HepG2 (cell line): ENCODE results near the gene PRKG1. TPM values are rescaled to one million over a fixed set of nuclear protein-coding genes. Genes with fewer than 3 reads are reported as not detected.

Experiments
- ATAC-seq: fragments of 200-7000 bp; cut with Tn5 transposase; 3 replicates; pipeline ENCODE4 v1.9.1; 2020; ENCODE audit warnings: mild to moderate bottlenecking, moderate library complexity
- BruUV-seq: library from RNA; stranded (reverse); fragments of 400-500 nt; replicated peaks from 2 replicates; lab custom pipeline; 2021; lab: Mats Ljungman, UMichigan
- CTCF ChIA-PET: fragments of 300-600 bp; formaldehyde crosslinking; extraction: SDS; loops from one replicate; lab custom pipeline; 2021; ENCODE audit warnings: low total read pairs, inconsistent platforms, low intra/inter-chr PET ratio; lab: Yijun Ruan, JAX
- POLR2A ChIA-PET: fragments of 350-600 bp; sonication (Branson Sonifier 250); formaldehyde crosslinking; loops from one replicate; lab custom pipeline; 2020; ENCODE audit warnings: antibody characterized with exemption, inconsistent platforms; lab: Yijun Ruan, JAX
- DNase-seq: peaks from one replicate; pipeline ENCODE4 v3.0.0-alpha.2; 2015; ENCODE audit warnings: low spot score
- FAIRE-seq: peaks from 3 replicates; lab custom pipeline; 2011; peaks lifted over from hg19 to GRCh38; lab: Jason Lieb, UNC
- H2AFZ ChIP-seq: one replicate; pipeline ENCODE4 v1.6.1; 2011; ENCODE audit warnings: low read length, inconsistent platforms
- H3K27ac ChIP-seq: fragments of 300-600 bp; 3 replicates; pipeline ENCODE4 v1.8.0; 2011; ENCODE audit warnings: mixed run types, mild to moderate bottlenecking, mixed read lengths, low read length, inconsistent platforms; ENCODE audit not compliant: insufficient read depth; ENCODE audit errors: extremely low read length
- H3K27me3 ChIP-seq, 2 experiments: fragments of 200-600 bp in 1 of 2; 2 replicates in 1 of 2; 3 replicates in 1 of 2; pipeline versions ENCODE4 v1.6.0 to v1.8.0; 2011; ENCODE audit warnings: low read length in 2 of 2, mild to moderate bottlenecking in 2 of 2, moderate library complexity in 2 of 2, inconsistent platforms in 1 of 2; ENCODE audit not compliant: insufficient read depth in 2 of 2, control insufficient read depth in 1 of 2
- H3K36me3 ChIP-seq, 2 experiments: fragments of 200-600 bp in 1 of 2; replicated peaks in 1 of 2; 2 replicates in 1 of 2; 3 replicates in 1 of 2; pipeline versions ENCODE4 v1.5.1 to v1.8.0; 2011; ENCODE audit warnings: low read length in 2 of 2, inconsistent platforms in 1 of 2; ENCODE audit not compliant: insufficient read depth in 2 of 2, control insufficient read depth in 1 of 2
- H3K4me1 ChIP-seq: 2 replicates; pipeline ENCODE4 v1.5.1; 2012; ENCODE audit warnings: low read length, inconsistent platforms; ENCODE audit not compliant: insufficient read depth
- H3K4me2 ChIP-seq: 2 replicates; pipeline ENCODE4 v1.6.0; 2011; ENCODE audit warnings: low read depth, low read length, inconsistent platforms
- H3K4me3 ChIP-seq, 3 experiments: fragments of 200-600 bp in 1 of 3; sonication (generic), shearing (Covaris generic) in 1 of 3; replicated peaks in 1 of 3; 2 replicates each; pipeline ENCODE4 v1.5.1; 2011 to 2016; ENCODE audit warnings: low read length in 3 of 3, inconsistent platforms in 2 of 3, low read depth in 2 of 3, mild to moderate bottlenecking in 2 of 3, control low read depth in 1 of 3, mixed read lengths in 1 of 3; ENCODE audit not compliant: insufficient read depth in 1 of 3
- H3K79me2 ChIP-seq: one replicate; pipeline ENCODE4 v1.6.1; 2011; ENCODE audit warnings: low read length, inconsistent platforms; ENCODE audit not compliant: insufficient read depth
- H3K9ac ChIP-seq: 2 replicates; pipeline ENCODE4 v1.6.0; 2011; ENCODE audit warnings: mild to moderate bottlenecking, low read depth, low read length, inconsistent platforms; ENCODE audit not compliant: insufficient read depth
- H3K9me3 ChIP-seq: 2 replicates; pipeline ENCODE4 v1.5.1; 2012; ENCODE audit warnings: mild to moderate bottlenecking, low read length
- H4K20me1 ChIP-seq: 2 replicates; pipeline ENCODE4 v1.6.0; 2011; ENCODE audit warnings: inconsistent platforms, mild to moderate bottlenecking, low read length, moderate library complexity; ENCODE audit not compliant: insufficient read depth
- ESRRA ChIP-seq: sonication (generic); formaldehyde crosslinking; IDR thresholded peaks from 2 replicates; pipeline ENCODE4 v1.5.1; 2020; ENCODE audit warnings: mild to moderate bottlenecking, low read depth, missing genetic modification reagents
- JDP2 ChIP-seq: sonication (generic); formaldehyde crosslinking; IDR thresholded peaks from 2 replicates; pipeline ENCODE4 v1.8.1; 2022; ENCODE audit warnings: missing genetic modification reagents, borderline replicate concordance
- KLF9 ChIP-seq: IDR thresholded peaks from 2 replicates; pipeline ENCODE4 v1.6.1; 2016; ENCODE audit warnings: low read depth
- MED1 ChIP-seq: sonication (generic); formaldehyde crosslinking; IDR thresholded peaks from 2 replicates; pipeline ENCODE4 v1.4.0; 2020; ENCODE audit warnings: missing genetic modification reagents
- NONO ChIP-seq, 2 experiments: fragments of 450-650 bp in 1 of 2; sonication (generic) in 1 of 2; formaldehyde crosslinking in 1 of 2; IDR thresholded peaks in 1 of 2; conservative IDR thresholded peaks in 1 of 2; 2 replicates each; pipeline versions ENCODE4 v1.6.1 to v1.8.0; 2017 to 2022; ENCODE audit warnings: mild to moderate bottlenecking in 1 of 2, missing genetic modification reagents in 1 of 2, moderate library complexity in 1 of 2
- PAX8 ChIP-seq: sonication (generic); formaldehyde crosslinking; IDR thresholded peaks from 2 replicates; pipeline ENCODE4 v1.8.0; 2022; ENCODE audit warnings: mild to moderate bottlenecking, missing genetic modification reagents, borderline replicate concordance
- SMAD9 ChIP-seq: sonication (generic); formaldehyde crosslinking; IDR thresholded peaks from 2 replicates; pipeline ENCODE4 v1.5.1; 2020; ENCODE audit warnings: mild to moderate bottlenecking, missing genetic modification reagents
- TOPORS ChIP-seq: sonication (generic); formaldehyde crosslinking; IDR thresholded peaks from 2 replicates; pipeline ENCODE4 v1.8.0; 2023; ENCODE audit warnings: mild to moderate bottlenecking, missing genetic modification reagents
- XBP1 ChIP-seq: sonication (generic); formaldehyde crosslinking; IDR thresholded peaks from 2 replicates; pipeline ENCODE4 v1.5.0; 2020; ENCODE audit warnings: missing genetic modification reagents
- ZBTB1 ChIP-seq: sonication (generic); formaldehyde crosslinking; IDR thresholded peaks from 2 replicates; pipeline ENCODE4 v1.4.0; 2020; ENCODE audit warnings: missing genetic modification reagents, borderline replicate concordance
- ZNF136 ChIP-seq: sonication (generic); formaldehyde crosslinking; IDR thresholded peaks from 2 replicates; pipeline ENCODE4 v1.8.1; 2022; ENCODE audit warnings: low read depth, mild to moderate bottlenecking, moderate library complexity, missing genetic modification reagents
- WGBS: methylation state at CpG from one replicate; pipeline ENCODE4 v1.1.6; 2017; ENCODE audit warnings: low lambda C conversion rate; 5-methylcytosine and 5-hydroxymethylcytosine counted together
- in situ Hi-C: cut with HindIII; loops from 2 replicates; pipeline ENCODE4 v1.10.0; 2017; ENCODE audit warnings: low pct_unique_long_range_greater_than_20kb; ENCODE audit not compliant: extremely low pct_ligation_motif_present
- intact Hi-C: fragments of 100-400 bp; cut with micrococcal nuclease; formaldehyde crosslinking; loops from one replicate; pipeline ENCODE4 v1.10.0; 2022; ENCODE audit not compliant: unreplicated experiment
- polyA plus RNA-seq, 8 experiments: library from polyadenylated mRNA; depleted of rRNA in 3 of 8; stranded (reverse) in 7 of 8; unstranded in 1 of 8; fragments of >200 nt; fragmentation: Illumina TruSeq in 4 of 8; extraction: Trizol in 4 of 8; gene quantifications; 2 replicates each; pipeline versions ENCODE4 v1.2.1 to v1.2.3, GENCODE V29; 2011 to 2016; ENCODE audit warnings: low read depth in 4 of 8, missing spikeins in 1 of 8, mixed read lengths in 1 of 8; ENCODE audit not compliant: insufficient read depth in 1 of 8
- total RNA-seq, 5 experiments: library from RNA; depleted of rRNA; stranded (reverse); fragments of >200 nt; fragmentation: Illumina TruSeq; extraction: Trizol; gene quantifications; 2 replicates each; pipeline ENCODE4 v1.2.3, GENCODE V29; 2016; ENCODE audit warnings: low read depth in 1 of 5
- TF ChIP-seq, protein P1 (sequence below): sonication (generic); formaldehyde crosslinking; IDR thresholded peaks from 2 replicates; pipeline ENCODE4 v1.9.0; 2021; ENCODE audit warnings: missing genetic modification reagents, borderline replicate concordance
- TF ChIP-seq, protein P2 (sequence below): sonication (generic); formaldehyde crosslinking; IDR thresholded peaks from 2 replicates; pipeline ENCODE4 v1.8.0; 2022; ENCODE audit warnings: mild to moderate bottlenecking, missing genetic modification reagents, moderate library complexity

Gene PRKG1
- total and polyA plus RNA-seq, 2 of the 13 experiments (the other 11 are each of a cell fraction or from before 2014, with no cell fraction given): 0.01 TPM; not detected in 1

GRCh38 chr10:52279546-52279945, 1205.3 kb downstream of the PRKG1 start (continued):
- TF ChIP-seq ESRRA (CRISPR knock-in tag): no peak
- TF ChIP-seq SMAD9: no peak
- TF ChIP-seq TOPORS: no peak

- CTCF ChIA-PET: no interaction called here
- H3K27me3 ChIP-seq: no peaks in the 10 kb centered on the region
- ATAC-seq: no peak
- no peak for FAIRE-seq
- POLR2A ChIA-PET: no interaction called here
- no peaks in the 10 kb centered on the region for H3K4me1 ChIP-seq
- no peak for DNase-seq
- H3K36me3 ChIP-seq: no peaks in the 10 kb centered on the region
- H3K4me2 ChIP-seq: no peak overlapping the region
- TF ChIP-seq XBP1: no peak
- TF ChIP-seq ZNF136 (CRISPR knock-in tag): no peak
- no peak for TF ChIP-seq NONO (IDR thresholded peaks at IDR 0.05)
- TF ChIP-seq NONO (CRISPR knock-in tag; conservative IDR thresholded peaks at IDR 0.05): no peak
- TF ChIP-seq, protein P1, sequence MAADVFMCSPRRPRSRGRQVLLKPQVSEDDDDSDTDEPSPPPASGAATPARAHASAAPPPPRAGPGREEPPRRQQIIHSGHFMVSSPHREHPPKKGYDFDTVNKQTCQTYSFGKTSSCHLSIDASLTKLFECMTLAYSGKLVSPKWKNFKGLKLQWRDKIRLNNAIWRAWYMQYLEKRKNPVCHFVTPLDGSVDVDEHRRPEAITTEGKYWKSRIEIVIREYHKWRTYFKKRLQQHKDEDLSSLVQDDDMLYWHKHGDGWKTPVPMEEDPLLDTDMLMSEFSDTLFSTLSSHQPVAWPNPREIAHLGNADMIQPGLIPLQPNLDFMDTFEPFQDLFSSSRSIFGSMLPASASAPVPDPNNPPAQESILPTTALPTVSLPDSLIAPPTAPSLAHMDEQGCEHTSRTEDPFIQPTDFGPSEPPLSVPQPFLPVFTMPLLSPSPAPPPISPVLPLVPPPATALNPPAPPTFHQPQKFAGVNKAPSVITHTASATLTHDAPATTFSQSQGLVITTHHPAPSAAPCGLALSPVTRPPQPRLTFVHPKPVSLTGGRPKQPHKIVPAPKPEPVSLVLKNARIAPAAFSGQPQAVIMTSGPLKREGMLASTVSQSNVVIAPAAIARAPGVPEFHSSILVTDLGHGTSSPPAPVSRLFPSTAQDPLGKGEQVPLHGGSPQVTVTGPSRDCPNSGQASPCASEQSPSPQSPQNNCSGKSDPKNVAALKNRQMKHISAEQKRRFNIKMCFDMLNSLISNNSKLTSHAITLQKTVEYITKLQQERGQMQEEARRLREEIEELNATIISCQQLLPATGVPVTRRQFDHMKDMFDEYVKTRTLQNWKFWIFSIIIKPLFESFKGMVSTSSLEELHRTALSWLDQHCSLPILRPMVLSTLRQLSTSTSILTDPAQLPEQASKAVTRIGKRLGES: no peak
- TF ChIP-seq, protein P2, sequence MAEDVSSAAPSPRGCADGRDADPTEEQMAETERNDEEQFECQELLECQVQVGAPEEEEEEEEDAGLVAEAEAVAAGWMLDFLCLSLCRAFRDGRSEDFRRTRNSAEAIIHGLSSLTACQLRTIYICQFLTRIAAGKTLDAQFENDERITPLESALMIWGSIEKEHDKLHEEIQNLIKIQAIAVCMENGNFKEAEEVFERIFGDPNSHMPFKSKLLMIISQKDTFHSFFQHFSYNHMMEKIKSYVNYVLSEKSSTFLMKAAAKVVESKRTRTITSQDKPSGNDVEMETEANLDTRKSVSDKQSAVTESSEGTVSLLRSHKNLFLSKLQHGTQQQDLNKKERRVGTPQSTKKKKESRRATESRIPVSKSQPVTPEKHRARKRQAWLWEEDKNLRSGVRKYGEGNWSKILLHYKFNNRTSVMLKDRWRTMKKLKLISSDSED (CRISPR knock-in tag): no peak
- TF ChIP-seq JDP2 (CRISPR knock-in tag): no peak
- TF ChIP-seq KLF9 (CRISPR knock-in tag): no peak
- TF ChIP-seq PAX8: no peak
- TF ChIP-seq MED1 (CRISPR knock-in tag): no peak
- TF ChIP-seq ZBTB1 (CRISPR knock-in tag): no peak
- in situ Hi-C loops: no loop called here
- BruUV-seq: no TSS peak
- H3K27ac ChIP-seq: no peak overlapping the region
- H3K9me3 ChIP-seq: no peaks in the 10 kb centered on the region
- H3K9ac ChIP-seq: no peak overlapping the region
- no peak overlapping the region for H2AFZ ChIP-seq
- H3K4me3 ChIP-seq: no peak overlapping the region
- intact Hi-C loops: no loop called here
- WGBS: 76% methylated on average over 1 of the region's 1 CpG
- H3K79me2 ChIP-seq: no peaks in the 10 kb centered on the region
- no peaks in the 10 kb centered on the region for H4K20me1 ChIP-seq
Observed at GRCh38 chr10:52280051-52280450, 1205.8 kb downstream of the PRKG1 start.
